Measurements from ENCODE around the gene PSMD13.
"Not testable (repeated sequence)": the region's sequence is repeated elsewhere in the genome, so short reads cannot be mapped to it uniquely, and the experiment has no call there.

The PSMD13 gene

DNA sequence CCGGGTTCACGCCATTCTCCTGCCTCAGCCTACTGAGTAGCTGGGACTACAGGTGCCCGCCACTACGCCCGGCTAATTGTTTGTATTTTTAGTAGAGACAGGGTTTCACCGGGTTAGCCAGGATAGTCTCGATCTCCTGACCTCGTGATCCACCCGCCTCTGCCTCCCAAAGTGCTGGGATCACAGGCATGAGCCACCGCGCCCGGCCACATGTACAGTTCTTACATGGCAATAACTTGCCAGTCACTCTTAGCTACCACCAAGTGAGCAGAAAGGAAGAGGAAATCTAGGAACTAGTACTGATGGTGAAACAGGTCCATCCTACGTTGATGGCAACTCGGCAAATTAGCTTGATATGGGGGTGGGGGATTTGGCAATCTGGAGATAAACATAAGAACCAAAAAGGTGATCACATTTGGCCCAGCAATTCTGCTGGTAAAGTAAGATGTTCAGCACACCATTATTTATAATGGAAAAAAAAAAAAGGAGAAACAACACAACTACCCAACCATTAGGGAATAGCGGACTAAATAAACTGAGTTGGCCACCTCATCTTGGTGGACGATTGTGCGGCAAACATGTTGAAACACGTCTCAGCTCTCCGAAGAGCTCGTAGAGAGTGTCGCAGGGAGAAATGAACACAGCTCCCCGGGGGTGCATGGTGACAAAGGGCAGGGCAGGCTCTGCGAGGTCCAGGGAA, 46.8 kb downstream of the PSMD13 start:
- POLR2A ChIA-PET = no interaction called here
- TF ChIP-seq, protein P1, sequence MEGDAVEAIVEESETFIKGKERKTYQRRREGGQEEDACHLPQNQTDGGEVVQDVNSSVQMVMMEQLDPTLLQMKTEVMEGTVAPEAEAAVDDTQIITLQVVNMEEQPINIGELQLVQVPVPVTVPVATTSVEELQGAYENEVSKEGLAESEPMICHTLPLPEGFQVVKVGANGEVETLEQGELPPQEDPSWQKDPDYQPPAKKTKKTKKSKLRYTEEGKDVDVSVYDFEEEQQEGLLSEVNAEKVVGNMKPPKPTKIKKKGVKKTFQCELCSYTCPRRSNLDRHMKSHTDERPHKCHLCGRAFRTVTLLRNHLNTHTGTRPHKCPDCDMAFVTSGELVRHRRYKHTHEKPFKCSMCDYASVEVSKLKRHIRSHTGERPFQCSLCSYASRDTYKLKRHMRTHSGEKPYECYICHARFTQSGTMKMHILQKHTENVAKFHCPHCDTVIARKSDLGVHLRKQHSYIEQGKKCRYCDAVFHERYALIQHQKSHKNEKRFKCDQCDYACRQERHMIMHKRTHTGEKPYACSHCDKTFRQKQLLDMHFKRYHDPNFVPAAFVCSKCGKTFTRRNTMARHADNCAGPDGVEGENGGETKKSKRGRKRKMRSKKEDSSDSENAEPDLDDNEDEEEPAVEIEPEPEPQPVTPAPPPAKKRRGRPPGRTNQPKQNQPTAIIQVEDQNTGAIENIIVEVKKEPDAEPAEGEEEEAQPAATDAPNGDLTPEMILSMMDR (IDR thresholded peaks at IDR 0.05; ENCODE audit: insufficient read depth, low read length, missing control alignments) = no peak
- no peak overlapping the region for H3K4me3 ChIP-seq (ENCODE audit: low read depth, low read length)
- CTCF ChIA-PET = interaction anchor here (0.7 to 1.0 kb wide), 2 partner anchors 22 to 32 kb away, joined by 5 to 6 read pairs; no protein-coding TSS in a partner anchor
- DNase-seq (ENCODE audit: low read depth, low spot score) = no peak

- ChIA-PET CTCF (interaction anchor here (0.7 to 2.7 kb wide), 3 partner anchors 21 to 33 kb away, joined by 5 to 6 read pairs (median 6); no protein-coding TSS in a partner anchor), POLR2A (no interaction called here)
- H3K4me3 ChIP-seq (ENCODE audit: low read depth, low read length) = no peak overlapping the region
- TF ChIP-seq, protein P1 (IDR thresholded peaks at IDR 0.05; ENCODE audit: insufficient read depth, low read length, missing control alignments) = no peak
- DNase-seq (ENCODE audit: low read depth, low spot score) = no peak
Observed at GRCh38 chr11:284105-285020, 47.6 kb downstream of the PSMD13 start.

- POLR2A ChIA-PET = no interaction called here
- TF ChIP-seq, protein P1 (IDR thresholded peaks at IDR 0.05; ENCODE audit: insufficient read depth, low read length, missing control alignments) = no peak
- CTCF ChIA-PET = interaction anchor here (1.7 to 2.7 kb wide), 2 partner anchors 20 to 34 kb away, joined by 6 read pairs; no protein-coding TSS in a partner anchor
- no peak overlapping the region for H3K4me3 ChIP-seq (ENCODE audit: low read depth, low read length)
- no peak for DNase-seq (ENCODE audit: low read depth, low spot score)
Observed at GRCh38 chr11:285021-285893, 48.5 kb downstream of the PSMD13 start.

DNA sequence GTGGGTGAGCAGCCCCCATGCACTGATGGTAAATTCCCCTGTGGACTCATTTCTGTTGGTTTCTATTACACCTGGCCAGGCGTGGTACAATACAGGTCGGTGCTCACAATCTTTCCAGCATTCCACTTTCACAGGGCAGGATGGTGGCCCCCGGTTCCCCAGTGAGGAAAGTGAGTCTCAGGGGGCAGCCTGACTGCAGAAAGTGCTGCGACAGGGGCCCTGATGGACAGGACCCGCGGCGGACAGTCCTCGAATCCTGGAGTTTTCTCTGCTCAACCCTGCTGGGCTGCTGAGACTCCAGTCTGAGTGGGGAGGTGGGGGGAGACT, 49.1 kb downstream of the PSMD13 start:
- CTCF ChIA-PET = interaction anchor here (1.7 to 2.7 kb wide), 2 partner anchors 19 to 35 kb away, joined by 6 read pairs; no protein-coding TSS in a partner anchor
- DNase-seq (ENCODE audit: low read depth, low spot score) = no peak
- POLR2A ChIA-PET = no interaction called here
- TF ChIP-seq, protein P1 (IDR thresholded peaks at IDR 0.05; ENCODE audit: insufficient read depth, low read length, missing control alignments) = no peak
- no peak overlapping the region for H3K4me3 ChIP-seq (ENCODE audit: low read depth, low read length)

DNA sequence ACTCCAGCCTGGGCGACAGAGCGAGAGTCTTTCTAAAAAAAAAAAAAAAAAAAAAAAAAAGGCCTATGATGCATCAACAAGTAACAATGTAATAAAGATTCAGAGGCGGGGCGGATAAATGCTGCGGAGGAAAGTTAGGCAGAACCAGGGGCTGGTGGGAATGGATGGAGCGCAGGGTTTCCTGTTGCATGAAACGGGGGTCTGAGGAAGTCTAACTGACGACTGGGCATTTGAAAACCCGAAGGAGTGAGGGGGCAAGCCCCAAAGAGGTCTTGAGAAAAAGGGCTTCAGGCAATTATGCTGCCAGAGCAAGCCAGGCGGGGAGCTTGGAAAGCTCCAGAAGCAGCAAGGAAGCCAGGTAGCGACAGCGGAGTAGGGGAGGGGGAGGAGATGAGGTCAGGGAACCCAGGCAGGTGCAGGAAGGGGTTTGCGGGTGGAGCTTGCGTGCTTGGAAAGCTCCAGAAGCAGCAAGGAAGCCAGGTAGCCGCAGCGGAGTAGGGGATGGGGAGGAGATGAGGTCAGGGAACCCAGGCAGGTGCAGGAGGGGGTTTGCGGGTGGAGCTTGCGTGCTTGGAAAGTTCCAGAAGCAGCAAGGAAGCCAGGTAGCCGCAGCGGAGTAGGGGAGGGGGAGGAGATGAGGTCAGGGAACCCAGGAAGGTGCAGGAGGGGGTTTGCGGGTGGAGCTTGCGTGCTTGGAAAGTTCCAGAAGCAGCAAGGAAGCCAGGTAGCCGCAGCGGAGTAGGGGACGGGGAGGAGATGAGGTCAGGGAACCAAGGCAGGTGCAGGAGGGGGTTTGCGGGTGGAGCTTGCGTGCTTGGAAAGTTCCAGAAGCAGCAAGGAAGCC, 50.4 kb downstream of the PSMD13 start:
- H3K4me3 ChIP-seq (ENCODE audit: low read depth, low read length); DNase-seq (ENCODE audit: low read depth, low spot score); POLR2A ChIA-PET: not testable (repeated sequence)
- CTCF ChIA-PET = interaction anchor here (1.7 to 9.1 kb wide), 3 partner anchors 18 to 36 kb away, joined by 6 to 68 read pairs (median 6); partner anchors contain the start of gene IFITM2
